Amniotic epithelial cell (primary cell): Measurements from ENCODE around the gene PEX13.
"Not testable (repeated sequence)": the region's sequence is repeated elsewhere in the genome, so short reads cannot be mapped to it uniquely, and the experiment has no call there.

Source experiments
- DNase-seq: peaks from one replicate; pipeline ENCODE4 v3.0.0-alpha.2; 2010; ENCODE audit warnings: low read depth

PEX13 gene

GRCh38 chr2:61009355-61009754 is 8.2 kb upstream of the PEX13 start:
- DNase-seq, result no peak

- DNase-seq, result peak; percentile 80
Measured at GRCh38 chr2:61011678-61012077, 5.8 kb upstream of the PEX13 start.

- DNase-seq, result peak; percentile 81
Measured at GRCh38 chr2:61012303-61012702, 5.2 kb upstream of the PEX13 start.

GRCh38 chr2:61013382-61013781 is 4.1 kb upstream of the PEX13 start:
- no peak for DNase-seq

- no peak for DNase-seq
Measured at GRCh38 chr2:61014763-61015162, 2.8 kb upstream of the PEX13 start.

- DNase-seq, result no peak
Measured at GRCh38 chr2:61015976-61016375, 1.5 kb upstream of the PEX13 start.

- no peak for DNase-seq
Measured at GRCh38 chr2:61016392-61017002, 1.0 kb upstream of the PEX13 start.

GRCh38 chr2:61017003-61017555 is 441 bp upstream of the PEX13 start:
- DNase-seq, result peak; percentile 77

GRCh38 chr2:61018318-61018755 is 817 bp downstream of the PEX13 start:
- peak; percentile 72 for DNase-seq

- DNase-seq, result no peak
Measured at GRCh38 chr2:61018798-61019197, 1.3 kb downstream of the PEX13 start.

- no peak for DNase-seq
Measured at GRCh38 chr2:61021228-61021660, 3.7 kb downstream of the PEX13 start.

GRCh38 chr2:61023670-61024069 is 6.2 kb downstream of the PEX13 start:
- DNase-seq, result no peak

- DNase-seq, result no peak
Measured at GRCh38 chr2:61029533-61029932, 12.0 kb downstream of the PEX13 start.

- DNase-seq, result not testable (repeated sequence)
Measured at GRCh38 chr2:61034592-61034991, 17.1 kb downstream of the PEX13 start.

- not testable (repeated sequence) for DNase-seq
Measured at GRCh38 chr2:61036643-61037042, 19.1 kb downstream of the PEX13 start.

- no peak for DNase-seq
Measured at GRCh38 chr2:61042807-61043206, 25.3 kb downstream of the PEX13 start.

- no peak for DNase-seq
Measured at GRCh38 chr2:61044636-61045035, 27.1 kb downstream of the PEX13 start.

- DNase-seq, result no peak
Measured at GRCh38 chr2:61045226-61045625, 27.7 kb downstream of the PEX13 start.

GRCh38 chr2:61045999-61046398 is 28.5 kb downstream of the PEX13 start:
- peak; percentile 55 for DNase-seq

- no peak for DNase-seq
Measured at GRCh38 chr2:61055557-61055956, 38.0 kb downstream of the PEX13 start.

- no peak for DNase-seq
Measured at GRCh38 chr2:61057562-61057961, 40.0 kb downstream of the PEX13 start.

GRCh38 chr2:61059382-61059781 is 41.9 kb downstream of the PEX13 start:
- DNase-seq, result no peak

GRCh38 chr2:61065714-61066709 is 48.5 kb downstream of the PEX13 start, which contains the start of gene SANBR:
Gene SANBR, plus strand, starts transcription at chr2:61065871. Its CDS starts 4,480 bp downstream, at chr2:61070351.
- peak; percentile 61 for DNase-seq
